Raji (cell line): ENCODE data around the gene GPR55.

Source experiments
- POLR2A ChIP-seq: IDR thresholded peaks from 2 replicates; pipeline ENCODE4 v1.6.1; 2011; ENCODE audit warnings: low read depth, low read length, control low read depth; ENCODE audit not compliant: insufficient read depth

The GPR55 gene

GRCh38 chr2:230904856-230905447 lies 20.1 kb downstream of the GPR55 start:
- no peak for TF ChIP-seq POLR2A

GRCh38 chr2:230903231-230904150 lies 21.6 kb downstream of the GPR55 start:
- no peak for TF ChIP-seq POLR2A

- TF ChIP-seq POLR2A: no peak
Observed at GRCh38 chr2:230902180-230902899, 22.7 kb downstream of the GPR55 start.

GRCh38 chr2:230901006-230901405 lies 24.0 kb downstream of the GPR55 start:
- TF ChIP-seq POLR2A: no peak

GRCh38 chr2:230900336-230900995 lies 24.6 kb downstream of the GPR55 start:
- TF ChIP-seq POLR2A: no peak

GRCh38 chr2:230899786-230900185 lies 25.3 kb downstream of the GPR55 start:
- TF ChIP-seq POLR2A: no peak

GRCh38 chr2:230899287-230899686 lies 25.8 kb downstream of the GPR55 start:
- no peak for TF ChIP-seq POLR2A

- no peak for TF ChIP-seq POLR2A
Observed at GRCh38 chr2:230898713-230899091, 26.3 kb downstream of the GPR55 start.

- no peak for TF ChIP-seq POLR2A
Observed at GRCh38 chr2:230898016-230898712, 26.9 kb downstream of the GPR55 start.

GRCh38 chr2:230896346-230897115 lies 28.5 kb downstream of the GPR55 start:
- TF ChIP-seq POLR2A: no peak

GRCh38 chr2:230895536-230896345 lies 29.3 kb downstream of the GPR55 start:
- no peak for TF ChIP-seq POLR2A

GRCh38 chr2:230893841-230894781 lies 30.9 kb downstream of the GPR55 start:
- TF ChIP-seq POLR2A: no peak
